HEK293 (cell line): ENCODE data around the gene TBCC.

ENCODE experiments used
- CTCF ChIA-PET: fragments of 350-600 bp; formaldehyde crosslinking; extraction: SDS; loops from one replicate; lab custom pipeline; 2021; ENCODE audit warnings: antibody characterized with exemption; lab: Yijun Ruan, JAX
- POLR2A ChIA-PET: fragments of 300-600 bp; formaldehyde crosslinking; extraction: SDS; loops from one replicate; lab custom pipeline; 2020; ENCODE audit warnings: antibody characterized with exemption, inconsistent platforms; lab: Yijun Ruan, JAX
- H3K27ac ChIP-seq: fragments of 200-500 bp; sonication (Bioruptor generic); 2 replicates; pipeline ENCODE4 v1.5.1; 2014; ENCODE audit warnings: low read depth, low read length, control low read depth, inconsistent platforms; ENCODE audit errors: extremely low read depth
- H3K36me3 ChIP-seq, 2 experiments: fragments of 200-500 bp in 1 of 2; sonication (Bioruptor generic) in 1 of 2; 1 replicate in 1 of 2; 2 replicates in 1 of 2; pipeline ENCODE4 v1.5.1; 2014 to 2017; ENCODE audit warnings: inconsistent platforms in 2 of 2, low read length in 2 of 2; ENCODE audit not compliant: control insufficient read depth in 2 of 2, insufficient read depth in 1 of 2
- H3K4me1 ChIP-seq: fragments of 200-500 bp; sonication (Bioruptor generic); 2 replicates; pipeline ENCODE4 v1.5.1; 2014; ENCODE audit warnings: mild to moderate bottlenecking, low read length, inconsistent platforms; ENCODE audit not compliant: control insufficient read depth, insufficient read depth
- H3K4me3 ChIP-seq: 2 replicates; pipeline ENCODE4 v1.5.1; 2011; ENCODE audit warnings: low read depth, mild to moderate bottlenecking, control low read depth, low read length, moderate library complexity
- H3K9me3 ChIP-seq: fragments of 200-500 bp; sonication (Bioruptor generic); 2 replicates; pipeline ENCODE4 v1.5.1; 2014; ENCODE audit warnings: low read depth, low read length, inconsistent platforms; ENCODE audit not compliant: control insufficient read depth, insufficient read depth
- GLIS1 ChIP-seq: fragments of 450-650 bp; formaldehyde crosslinking; IDR thresholded peaks from 2 replicates; pipeline ENCODE4 v1.5.1; 2016; ENCODE audit warnings: missing biosample characterization, missing genetic modification characterization
- INSM2 ChIP-seq: fragments of 450-650 bp; formaldehyde crosslinking; IDR thresholded peaks from 2 replicates; pipeline ENCODE4 v1.5.1; 2016; ENCODE audit warnings: missing biosample characterization, missing genetic modification characterization
- KLF8 ChIP-seq: fragments of 450-650 bp; formaldehyde crosslinking; IDR thresholded peaks from 2 replicates; pipeline ENCODE4 v1.5.1; 2016; ENCODE audit warnings: missing biosample characterization, missing genetic modification characterization
- KLF9 ChIP-seq: fragments of 450-650 bp; formaldehyde crosslinking; IDR thresholded peaks from 2 replicates; pipeline ENCODE4 v1.5.1; 2016; ENCODE audit warnings: missing biosample characterization, missing genetic modification characterization, low read depth
- PATZ1 ChIP-seq: fragments of 450-650 bp; formaldehyde crosslinking; IDR thresholded peaks from 2 replicates; pipeline ENCODE4 v1.5.1; 2016; ENCODE audit warnings: missing biosample characterization, missing genetic modification characterization
- PRDM2 ChIP-seq: fragments of 450-650 bp; formaldehyde crosslinking; IDR thresholded peaks from 2 replicates; pipeline ENCODE4 v1.5.1; 2016; ENCODE audit warnings: missing biosample characterization, missing genetic modification characterization, borderline replicate concordance
- REST ChIP-seq: fragments of 450-650 bp; formaldehyde crosslinking; IDR thresholded peaks from 2 replicates; pipeline ENCODE4 v1.5.1; 2016; ENCODE audit warnings: missing biosample characterization, missing genetic modification characterization
- YY2 ChIP-seq: fragments of 450-650 bp; formaldehyde crosslinking; IDR thresholded peaks from 2 replicates; pipeline ENCODE4 v1.5.1; 2016; ENCODE audit warnings: missing biosample characterization, missing genetic modification characterization
- ZFP41 ChIP-seq: fragments of 450-650 bp; formaldehyde crosslinking; IDR thresholded peaks from 2 replicates; pipeline ENCODE4 v1.5.1; 2016; ENCODE audit warnings: missing biosample characterization, missing genetic modification characterization, borderline replicate concordance
- ZFP69B ChIP-seq: fragments of 450-650 bp; formaldehyde crosslinking; IDR thresholded peaks from 2 replicates; pipeline ENCODE4 v1.5.1; 2016; ENCODE audit warnings: missing biosample characterization, missing genetic modification characterization
- ZNF184 ChIP-seq: fragments of 450-650 bp; IDR thresholded peaks from 2 replicates; pipeline ENCODE4 v1.5.1; 2018; ENCODE audit warnings: missing biosample characterization, mild to moderate bottlenecking, missing genetic modification characterization
- ZNF248 ChIP-seq: fragments of 450-650 bp; formaldehyde crosslinking; IDR thresholded peaks from 2 replicates; pipeline ENCODE4 v1.5.1; 2017; ENCODE audit warnings: missing biosample characterization, missing genetic modification characterization
- ZNF354C ChIP-seq: fragments of 450-650 bp; formaldehyde crosslinking; IDR thresholded peaks from 2 replicates; pipeline ENCODE4 v1.5.1; 2016; ENCODE audit warnings: missing biosample characterization, missing genetic modification characterization, low read depth, borderline replicate concordance
- ZNF423 ChIP-seq: fragments of 450-650 bp; formaldehyde crosslinking; IDR thresholded peaks from 2 replicates; pipeline ENCODE4 v1.5.1; 2016; ENCODE audit warnings: missing biosample characterization, missing genetic modification characterization
- ZNF621 ChIP-seq: fragments of 450-650 bp; formaldehyde crosslinking; IDR thresholded peaks from 2 replicates; pipeline ENCODE4 v1.5.1; 2017; ENCODE audit warnings: missing biosample characterization, missing genetic modification characterization
- ZNF677 ChIP-seq: fragments of 450-650 bp; IDR thresholded peaks from 2 replicates; pipeline ENCODE4 v1.5.0; 2018; ENCODE audit warnings: missing biosample characterization, mild to moderate bottlenecking, missing genetic modification characterization, moderate library complexity
- ZNF776 ChIP-seq: fragments of 450-650 bp; formaldehyde crosslinking; IDR thresholded peaks from 2 replicates; pipeline ENCODE4 v1.5.0; 2017; ENCODE audit warnings: missing biosample characterization, missing genetic modification characterization, borderline replicate concordance
- ZNF785 ChIP-seq: fragments of 450-650 bp; formaldehyde crosslinking; IDR thresholded peaks from 2 replicates; pipeline ENCODE4 v1.5.1; 2016; ENCODE audit warnings: missing biosample characterization, missing genetic modification characterization

Gene TBCC

GRCh38 chr6:42783876-42784642 is 38.2 kb upstream of the TBCC start (continued):
- TF ChIP-seq ZFP41 (tag by site-specific recombination) (no peak), ZNF621 (no peak), ZNF776 (tag by site-specific recombination) (no peak), KLF9 (tag by site-specific recombination) (no peak), ZNF248 (tag by site-specific recombination) (no peak), ZFP69B (no peak)
- TF ChIP-seq, all 188 proteins: peak for 0

- Histone ChIP-seq H3K27ac (peak overlapping the region; percentile 100), H3K4me3 (peak overlapping the region; percentile 98), H3K36me3 (no peaks in the 10 kb centered on the region), H3K4me1 (peaks cover 10% of the 10 kb centered on the region; the same call in 1 of the 2 replicates), H3K9me3 (no peaks in the 10 kb centered on the region)
- ChIA-PET POLR2A (interaction anchor here (0.6 to 16.3 kb wide), 22 partner anchors 7 to 399 kb away, joined by 3 to 316 read pairs (median 6); partner anchors contain the start of genes CNPY3, CUL9, PPP2R5D and RPL7L1), CTCF (interaction anchor here (0.7 to 2.8 kb wide), 3 partner anchors 21 to 236 kb away, joined by 3 to 9 read pairs (median 4); no protein-coding TSS in a partner anchor)
- TF ChIP-seq YY2 (tag by site-specific recombination): peak; percentile 77
- no peak for TF ChIP-seq ZNF423 (tag by site-specific recombination)
- TF ChIP-seq ZNF785: no peak
- peak; percentile 45; the same call in 1 of the 2 replicates for TF ChIP-seq INSM2
- TF ChIP-seq PATZ1 (tag by site-specific recombination): peak; percentile 94
- peak; percentile 25; the same call in 1 of the 2 replicates for TF ChIP-seq ZNF677 (tag by site-specific recombination)
- no peak for TF ChIP-seq ZNF354C (tag by site-specific recombination)
- peak; percentile 23; the same call in 1 of the 2 replicates for TF ChIP-seq KLF8 (tag by site-specific recombination)
- no peak for TF ChIP-seq PRDM2 (tag by site-specific recombination)
- TF ChIP-seq ZNF776 (tag by site-specific recombination): no peak
- TF ChIP-seq GLIS1 (tag by site-specific recombination): no peak
- TF ChIP-seq ZNF248 (tag by site-specific recombination): no peak
- no peak for TF ChIP-seq ZNF184 (tag by site-specific recombination)
- TF ChIP-seq REST (tag by site-specific recombination): 0 out of 2 replicates have a peak, but pooled peaks have one; percentile 10
These were observed 37.4 kb upstream of the TBCC start for GRCh38 chr6:42783177-42783875.
